ENCODE measurements around the gene PSENEN. TPM values are rescaled to one million over a fixed set of nuclear protein-coding genes. Genes with fewer than 3 reads are reported as not detected.

Gene PSENEN
- total and polyA plus RNA-seq, 9 of the 15 experiments (the other 6 are each of a cell fraction or from before 2014, with no cell fraction given), result 34.5 to 299 (median 61.1) TPM

DNA sequence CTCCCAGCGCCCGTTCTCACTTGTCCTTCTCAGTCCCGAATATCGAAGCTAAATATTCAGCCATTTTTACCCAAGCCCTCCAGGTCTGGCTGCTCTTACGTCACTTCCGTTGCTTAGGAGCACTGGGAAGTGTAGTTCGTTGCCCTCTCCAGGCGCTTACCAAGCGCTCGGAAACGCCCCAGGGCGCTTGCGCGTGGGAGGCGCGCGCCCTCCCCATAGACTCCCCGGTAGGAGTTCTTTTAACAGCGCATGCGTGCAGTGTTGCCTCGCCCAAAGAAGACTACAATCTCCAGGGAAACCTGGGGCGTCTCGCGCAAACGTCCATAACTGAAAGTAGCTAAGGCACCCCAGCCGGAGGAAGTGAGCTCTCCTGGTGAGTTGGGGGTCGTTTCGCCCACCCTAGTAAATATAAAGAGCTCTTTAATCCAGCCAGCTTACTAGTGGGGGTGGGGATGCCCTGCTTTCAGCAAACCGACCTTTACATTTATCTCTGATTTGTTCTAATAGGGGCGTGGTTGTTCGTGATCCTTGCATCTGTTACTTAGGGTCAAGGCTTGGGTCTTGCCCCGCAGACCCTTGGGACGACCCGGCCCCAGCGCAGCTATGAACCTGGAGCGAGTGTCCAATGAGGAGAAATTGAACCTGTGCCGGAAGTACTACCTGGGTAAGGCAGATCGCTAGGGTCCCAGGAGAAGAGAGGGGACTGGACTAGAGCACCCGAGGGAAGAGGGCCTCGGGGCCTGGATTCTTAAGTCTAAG lies at the start of gene PSENEN, which contains the start of gene U2AF1L4 (continued):
- TF ChIP-seq, protein P1, sequence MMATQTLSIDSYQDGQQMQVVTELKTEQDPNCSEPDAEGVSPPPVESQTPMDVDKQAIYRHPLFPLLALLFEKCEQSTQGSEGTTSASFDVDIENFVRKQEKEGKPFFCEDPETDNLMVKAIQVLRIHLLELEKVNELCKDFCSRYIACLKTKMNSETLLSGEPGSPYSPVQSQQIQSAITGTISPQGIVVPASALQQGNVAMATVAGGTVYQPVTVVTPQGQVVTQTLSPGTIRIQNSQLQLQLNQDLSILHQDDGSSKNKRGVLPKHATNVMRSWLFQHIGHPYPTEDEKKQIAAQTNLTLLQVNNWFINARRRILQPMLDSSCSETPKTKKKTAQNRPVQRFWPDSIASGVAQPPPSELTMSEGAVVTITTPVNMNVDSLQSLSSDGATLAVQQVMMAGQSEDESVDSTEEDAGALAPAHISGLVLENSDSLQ (IDR thresholded peaks at IDR 0.05), result no peak
- TF ChIP-seq RNF219 (CRISPR knock-in tag; IDR thresholded peaks at IDR 0.05), result no peak
- TF ChIP-seq TAF7 (tag; IDR thresholded peaks at IDR 0.05), result no peak
- TF ChIP-seq CBX3 (IDR thresholded peaks at IDR 0.05; ENCODE audit: borderline replicate concordance in 1 of 2, low read length in 2 of 2), result no peak
- TF ChIP-seq AFF1 (IDR thresholded peaks at IDR 0.05; ENCODE audit: low read depth in 1 of 2, partially characterized antibody in 2 of 2), result peak in 1 of 2 experiments; percentile 93
- TF ChIP-seq TBL1XR1 (IDR thresholded peaks at IDR 0.05; ENCODE audit: low read length in 2 of 2), result no peak; a peak in 2 of 4 replicates
- no peak for TF ChIP-seq EZH2 (IDR thresholded peaks at IDR 0.05; ENCODE audit: borderline replicate concordance, low read depth, low read length)
- no peak for TF ChIP-seq ADNP (tag; IDR thresholded peaks at IDR 0.05)
- TF ChIP-seq TEAD2 (tag; IDR thresholded peaks at IDR 0.05), result no peak
- TF ChIP-seq MAZ (CRISPR knock-in tag; conservative IDR thresholded peaks at IDR 0.05 in 1 of 2, IDR thresholded peaks at IDR 0.05 in 1 of 2), result peak in 1 of 2 experiments; percentile 73; a peak in 1 of 4 replicates
- no peak for TF ChIP-seq CHCHD3 (CRISPR knock-in tag; IDR thresholded peaks at IDR 0.05)
- no peak for TF ChIP-seq ZNF77 (CRISPR knock-in tag; IDR thresholded peaks at IDR 0.05)
- TF ChIP-seq MTF1 (CRISPR knock-in tag; IDR thresholded peaks at IDR 0.05; ENCODE audit: borderline replicate concordance), result no peak
- TF ChIP-seq CCNT2 (IDR thresholded peaks at IDR 0.05; ENCODE audit: borderline replicate concordance, extremely low read depth, insufficient read length, low read depth, low read length), result no peak
- TF ChIP-seq NFXL1 (CRISPR knock-in tag; IDR thresholded peaks at IDR 0.05), result no peak
- peak; percentile 85 for TF ChIP-seq JUND (IDR thresholded peaks at IDR 0.05; ENCODE audit: borderline replicate concordance, low read depth, low read length)
- TF ChIP-seq JUND (tag; IDR thresholded peaks at IDR 0.05; ENCODE audit: borderline replicate concordance, low read depth, low read length), result peak; percentile 85; the same call in 1 of the 3 replicates
- no peak for TF ChIP-seq BCL6 (CRISPR knock-in tag; IDR thresholded peaks at IDR 0.05)
